GM13976 (cell line): ENCODE data around the gene SH2D3C.

Experiments used
- DNase-seq: peaks from one replicate; pipeline ENCODE4 v3.0.0; 2012; ENCODE audit warnings: low spot score
- in situ Hi-C: fragments of 300-500 bp; cut with MboI; formaldehyde crosslinking; loops from one replicate; pipeline ENCODE4 v1.12.0; 2022; ENCODE audit warnings: low sequenced_read_pairs, mixed read lengths, inconsistent platforms; ENCODE audit not compliant: unreplicated experiment
- TF ChIP-seq, protein P1 (sequence below): IDR thresholded peaks from 2 replicates; pipeline ENCODE4 v1.5.1; 2012; ENCODE audit warnings: borderline replicate concordance, mild to moderate bottlenecking; ENCODE audit not compliant: insufficient read depth; ENCODE audit errors: extremely low read depth, missing control alignments, control extremely low read depth

Gene SH2D3C

GRCh38 chr9:127721391-127721821 lies 57.1 kb downstream of the SH2D3C start:
- no peak for DNase-seq
- in situ Hi-C loops: no loop called here
- TF ChIP-seq, protein P1, sequence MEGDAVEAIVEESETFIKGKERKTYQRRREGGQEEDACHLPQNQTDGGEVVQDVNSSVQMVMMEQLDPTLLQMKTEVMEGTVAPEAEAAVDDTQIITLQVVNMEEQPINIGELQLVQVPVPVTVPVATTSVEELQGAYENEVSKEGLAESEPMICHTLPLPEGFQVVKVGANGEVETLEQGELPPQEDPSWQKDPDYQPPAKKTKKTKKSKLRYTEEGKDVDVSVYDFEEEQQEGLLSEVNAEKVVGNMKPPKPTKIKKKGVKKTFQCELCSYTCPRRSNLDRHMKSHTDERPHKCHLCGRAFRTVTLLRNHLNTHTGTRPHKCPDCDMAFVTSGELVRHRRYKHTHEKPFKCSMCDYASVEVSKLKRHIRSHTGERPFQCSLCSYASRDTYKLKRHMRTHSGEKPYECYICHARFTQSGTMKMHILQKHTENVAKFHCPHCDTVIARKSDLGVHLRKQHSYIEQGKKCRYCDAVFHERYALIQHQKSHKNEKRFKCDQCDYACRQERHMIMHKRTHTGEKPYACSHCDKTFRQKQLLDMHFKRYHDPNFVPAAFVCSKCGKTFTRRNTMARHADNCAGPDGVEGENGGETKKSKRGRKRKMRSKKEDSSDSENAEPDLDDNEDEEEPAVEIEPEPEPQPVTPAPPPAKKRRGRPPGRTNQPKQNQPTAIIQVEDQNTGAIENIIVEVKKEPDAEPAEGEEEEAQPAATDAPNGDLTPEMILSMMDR: no peak

DNA sequence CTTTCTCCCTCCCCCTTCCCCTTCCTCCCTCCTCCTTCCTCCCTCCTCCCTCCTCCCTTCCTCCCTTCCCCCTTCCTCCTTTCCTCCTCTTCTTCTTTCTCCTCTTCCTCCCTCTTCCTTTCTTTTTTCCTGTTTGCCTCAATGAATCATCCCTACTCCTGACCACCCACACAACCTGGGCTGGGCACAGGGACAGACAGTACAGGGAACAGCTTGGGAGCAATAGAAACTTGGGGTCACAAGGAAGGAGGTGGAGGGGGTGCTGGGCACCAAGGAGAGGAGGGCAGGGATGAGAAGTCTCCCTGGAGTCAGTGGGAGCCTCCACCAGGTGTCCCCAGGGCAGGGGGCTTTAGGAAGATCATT lies 57.6 kb downstream of the SH2D3C start:
- in situ Hi-C loops: no loop called here
- DNase-seq: no peak
- TF ChIP-seq, protein P1: no peak

DNA sequence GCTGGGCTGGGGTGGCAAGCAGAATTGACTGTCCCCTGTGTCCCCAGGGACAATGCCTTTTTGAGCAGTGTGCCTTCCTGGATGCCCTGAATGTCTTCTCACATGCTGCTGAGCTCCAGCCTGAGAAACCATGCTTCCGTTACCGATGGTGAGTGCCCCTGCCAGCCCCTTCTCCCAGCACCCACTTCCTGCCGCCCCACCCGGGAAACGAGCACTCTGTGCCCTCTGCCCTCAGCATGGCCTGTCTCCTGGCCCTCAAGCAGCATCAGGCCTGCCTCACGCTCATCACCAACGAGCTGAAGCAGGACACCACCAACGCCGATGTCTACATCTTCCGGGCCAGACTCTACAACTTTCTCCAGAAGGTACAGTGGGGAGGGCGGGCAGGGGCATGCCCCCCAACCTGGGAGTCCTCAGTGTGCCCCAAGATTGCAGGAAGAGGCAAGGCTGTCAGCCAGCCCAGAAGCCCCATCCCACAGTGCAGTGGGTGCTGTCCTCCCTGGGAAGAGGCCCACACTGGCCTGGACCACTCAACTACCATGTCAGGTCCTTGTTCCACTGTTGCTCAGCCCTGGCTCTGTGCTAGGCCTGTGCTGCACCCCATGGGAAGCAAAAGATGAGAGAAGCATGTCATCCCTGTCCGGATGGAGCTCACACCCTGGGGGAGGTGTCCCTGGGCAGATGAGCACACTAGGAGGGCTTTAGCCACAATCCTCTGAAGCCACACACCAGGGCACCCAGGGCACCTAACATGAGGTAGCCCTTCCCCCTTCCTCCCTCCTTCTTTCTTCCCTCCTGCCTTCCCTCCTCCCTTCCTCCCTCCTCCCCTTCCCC lies 58.2 kb downstream of the SH2D3C start:
- in situ Hi-C loops: no loop called here
- DNase-seq: no peak
- TF ChIP-seq, protein P1: no peak

GRCh38 chr9:127717766-127718165 lies 60.7 kb downstream of the SH2D3C start:
- in situ Hi-C loops: no loop called here
- TF ChIP-seq, protein P1: no peak
- DNase-seq: no peak

DNA sequence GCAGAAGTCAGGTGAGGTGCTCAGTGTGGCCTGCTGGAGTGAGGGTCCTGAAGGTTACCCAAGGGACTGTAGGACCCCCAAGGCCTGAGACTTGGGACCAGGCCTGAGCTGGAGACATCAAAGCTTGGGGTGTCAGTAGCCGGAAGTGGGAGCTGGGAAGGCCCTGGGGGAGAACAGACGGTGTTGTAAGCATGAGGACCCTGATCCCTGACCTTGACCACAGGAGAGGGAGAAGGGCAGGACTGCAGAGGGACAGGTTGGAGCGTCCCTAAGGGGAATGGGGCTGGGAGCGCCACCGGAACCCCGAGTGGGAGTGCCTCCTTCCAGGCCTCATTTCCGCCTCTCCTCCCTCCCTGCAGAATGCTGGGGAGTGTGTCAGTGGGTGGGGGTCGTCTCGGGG lies 62.1 kb downstream of the SH2D3C start:
- TF ChIP-seq, protein P1: no peak
- in situ Hi-C loops: no loop called here
- no peak for DNase-seq

DNA sequence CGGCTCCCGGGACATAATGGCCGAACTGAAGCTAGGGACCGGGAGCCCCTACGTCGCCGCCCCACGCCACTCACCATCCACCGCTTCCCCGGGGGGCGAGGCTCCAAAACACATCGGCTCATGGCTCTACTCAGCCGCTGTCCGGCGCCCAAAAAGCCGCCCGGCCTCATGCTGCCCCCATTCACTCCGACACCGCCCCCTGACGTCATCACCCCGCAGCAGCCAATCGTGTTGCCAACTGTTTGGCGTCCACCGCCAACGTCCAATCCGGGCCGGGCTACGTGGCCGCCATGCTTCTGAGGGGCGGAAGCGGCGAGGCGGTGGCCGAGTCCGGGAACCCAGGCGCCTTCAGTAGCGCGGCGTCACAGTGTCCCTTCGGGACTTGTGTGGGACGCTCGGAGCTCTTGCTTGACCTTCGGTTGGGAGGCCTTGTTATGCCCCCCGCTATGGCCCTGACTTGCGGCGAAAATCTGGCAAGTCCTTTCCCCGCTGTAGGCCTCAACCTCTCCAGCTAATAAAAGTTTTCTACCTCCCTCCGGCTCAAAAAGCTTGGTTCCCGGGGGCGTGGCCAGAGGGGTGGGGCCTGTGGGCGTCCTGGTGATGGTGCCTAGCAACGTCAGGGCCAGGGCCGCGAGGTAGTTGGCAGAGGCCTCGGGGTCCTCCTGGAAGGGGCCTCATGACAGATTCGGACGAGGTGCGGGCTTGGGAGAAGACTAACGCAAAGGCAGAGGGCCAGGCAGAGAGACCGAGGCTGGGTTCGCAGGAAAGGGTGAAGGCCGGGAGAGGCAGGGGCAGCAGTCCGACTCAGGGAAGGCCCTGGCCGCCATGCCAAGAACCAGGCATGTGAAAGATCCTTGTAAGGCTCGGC lies 62.8 kb downstream of the SH2D3C start, which contains the start of the genes PTRH1 and TTC16:
Gene PTRH1 (minus strand): TSS at position 194 of the 868 bp plus-strand sequence. CDS start 24 bp downstream, at position 170.
Gene TTC16 (plus strand): TSS at position 610 of the 868 bp plus-strand sequence. CDS start 67 bp downstream, at position 677.
- in situ Hi-C loops: no loop called here
- TF ChIP-seq, protein P1: no peak
- DNase-seq: peak; percentile 100
